Esophagus muscularis mucosa (tissue), 4 donors: ENCODE results near the gene LGR5.

Experiments
- CTCF ChIP-seq, 3 experiments: fragments of 200-600 bp in 2 of 3; fragments of 450-650 bp in 1 of 3; sonication (generic) in 2 of 3; IDR thresholded peaks; one replicate each; pipeline ENCODE4 v1.5.1; 2017 to 2019; ENCODE audit warnings: antibody characterized with exemption in 3 of 3, mild to moderate bottlenecking in 2 of 3, moderate library complexity in 1 of 3
- EP300 ChIP-seq: sonication (generic); formaldehyde crosslinking; IDR thresholded peaks from one replicate; pipeline ENCODE4 v1.6.1; 2017; ENCODE audit warnings: antibody characterized with exemption
- POLR2A ChIP-seq: fragments of 450-650 bp; IDR thresholded peaks from one replicate; pipeline ENCODE4 v1.6.1; 2017; ENCODE audit warnings: antibody characterized with exemption, moderate library complexity, mild to moderate bottlenecking, low read depth
- POLR2AphosphoS5 ChIP-seq, 2 donors: sonication (generic); formaldehyde crosslinking; IDR thresholded peaks; one replicate each; pipeline ENCODE4 v1.6.1; 2017; ENCODE audit warnings: antibody characterized with exemption in 2 of 2

- TF ChIP-seq POLR2A (no peak), CTCF (IDR thresholded peaks at IDR 0.05) (no peak), POLR2AphosphoS5 (IDR thresholded peaks at IDR 0.05) (no peak), EP300 (no peak)
These were observed 185.9 kb downstream of the LGR5 start for GRCh38 chr12:71625476-71625875.
